Uterus (tissue), 4 donors: Measurements from ENCODE around the gene AK5. TPM values are rescaled to one million over a fixed set of nuclear protein-coding genes. Genes with fewer than 3 reads are reported as not detected.

Experiments used
- DNase-seq, 2 donors: peaks; one replicate each; pipeline ENCODE4 v3.0.0-alpha.2; 2019 to 2020
- H3K27ac ChIP-seq, 2 donors: fragments of 200-600 bp; sonication (generic); 1 replicate in 1 of 2; 2 replicates in 1 of 2; pipeline ENCODE4 v1.5.1; 2016 to 2018
- H3K27me3 ChIP-seq, 2 donors: fragments of 200-600 bp; sonication (generic); one replicate each; pipeline ENCODE4 v1.5.1; 2018 to 2019; ENCODE audit warnings: control low read depth in 1 of 2
- H3K36me3 ChIP-seq, 2 donors: fragments of 200-600 bp; sonication (generic); one replicate each; pipeline ENCODE4 v1.5.1; 2019; ENCODE audit warnings: control low read depth in 1 of 2
- H3K4me1 ChIP-seq, 2 donors: fragments of 200-600 bp; sonication (generic); one replicate each; pipeline ENCODE4 v1.5.1; 2018 to 2019; ENCODE audit warnings: control low read depth in 1 of 2
- H3K4me3 ChIP-seq, 2 donors: fragments of 200-600 bp; sonication (generic); 1 replicate in 1 of 2; 2 replicates in 1 of 2; pipeline ENCODE4 v1.5.1; 2018 to 2019; ENCODE audit warnings: mild to moderate bottlenecking in 1 of 2
- H3K9me3 ChIP-seq, 2 donors: fragments of 200-600 bp; sonication (generic); one replicate each; pipeline ENCODE4 v1.5.1; 2019; ENCODE audit warnings: control low read depth in 1 of 2
- CTCF ChIP-seq, 4 experiments: fragments of 200-600 bp in 2 of 4; fragments of 450-650 bp in 2 of 4; sonication (generic) in 2 of 4; IDR thresholded peaks; one replicate each; pipeline ENCODE4 v1.5.1; 2016 to 2019; ENCODE audit warnings: antibody characterized with exemption in 4 of 4, mild to moderate bottlenecking in 2 of 4, moderate library complexity in 1 of 4
- POLR2A ChIP-seq, 2 donors: fragments of 450-650 bp; IDR thresholded peaks; one replicate each; pipeline ENCODE4 v1.6.1; 2016; ENCODE audit warnings: antibody characterized with exemption in 2 of 2, mild to moderate bottlenecking in 1 of 2, moderate library complexity in 1 of 2
- intact Hi-C: fragments of 100-400 bp; cut with DNase I; formaldehyde crosslinking; loops from one replicate; pipeline ENCODE4 v1.15.1; 2023; ENCODE audit warnings: low total_unique reads
- total RNA-seq, 4 donors: library from RNA; depleted of rRNA in 3 of 4; stranded (reverse); fragments of >200 nt in 3 of 4; gene quantifications; one replicate each; pipeline versions ENCODE4 v1.1.0 to v1.2.4, GENCODE V29; 2014 to 2023
- donor health status: DM: yes; HTN: yes; CAD: no.

AK5 gene
- total RNA-seq, 4 donors from 2014 or later, result 0.88 to 4.6 TPM; not detected in 2

DNA sequence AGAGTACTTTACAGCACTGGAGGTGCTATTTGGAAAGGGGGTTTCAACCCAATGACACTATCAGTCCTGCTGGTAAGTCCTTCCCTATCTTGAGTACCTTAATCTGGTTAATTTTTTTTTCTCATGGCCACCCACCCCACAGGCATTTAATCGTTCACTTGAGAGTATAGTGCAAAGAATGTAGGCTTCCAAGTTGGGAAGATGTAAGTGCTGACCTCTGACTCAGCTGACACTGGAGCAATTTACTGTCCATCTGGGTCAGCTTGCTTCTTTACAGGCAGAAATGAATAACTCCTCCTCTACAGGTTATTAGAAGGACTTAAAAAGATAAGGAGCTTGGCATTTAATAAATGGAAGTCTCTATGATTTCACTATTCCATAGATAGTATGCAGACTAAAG is 89.6 kb downstream of the AK5 start:
- Histone ChIP-seq H3K36me3 (no peaks in the 10 kb centered on the region), H3K4me3 (no peak overlapping the region), H3K27ac (no peak overlapping the region), H3K27me3 (no peaks in the 10 kb centered on the region), H3K4me1 (no peaks in the 10 kb centered on the region), H3K9me3 (no peaks in the 10 kb centered on the region)
- DNase-seq, result no peak
- intact Hi-C loops, result no loop called here
- TF ChIP-seq POLR2A (IDR thresholded peaks at IDR 0.05) (no peak), CTCF (IDR thresholded peaks at IDR 0.05) (no peak)

- no peak overlapping the region for H3K27ac ChIP-seq
- no peaks in the 10 kb centered on the region for H3K36me3 ChIP-seq
- intact Hi-C loops, result no loop called here
- no peak for DNase-seq
- no peaks in the 10 kb centered on the region for H3K9me3 ChIP-seq
- H3K27me3 ChIP-seq, result no peaks in the 10 kb centered on the region
- TF ChIP-seq CTCF (IDR thresholded peaks at IDR 0.05) (no peak), POLR2A (IDR thresholded peaks at IDR 0.05) (no peak)
- H3K4me3 ChIP-seq, result no peak overlapping the region
- H3K4me1 ChIP-seq, result no peaks in the 10 kb centered on the region
Measured at GRCh38 chr1:77373702-77374101, 91.9 kb downstream of the AK5 start.

GRCh38 chr1:77375541-77375940 is 93.7 kb downstream of the AK5 start:
- TF ChIP-seq CTCF (IDR thresholded peaks at IDR 0.05) (no peak), POLR2A (IDR thresholded peaks at IDR 0.05) (no peak)
- DNase-seq, result no peak
- Histone ChIP-seq H3K4me1 (no peaks in the 10 kb centered on the region), H3K9me3 (no peaks in the 10 kb centered on the region), H3K36me3 (no peaks in the 10 kb centered on the region), H3K27ac (no peak overlapping the region), H3K4me3 (no peak overlapping the region), H3K27me3 (no peaks in the 10 kb centered on the region)
- intact Hi-C loops, result no loop called here

GRCh38 chr1:77375990-77376389 is 94.2 kb downstream of the AK5 start:
- intact Hi-C loops, result no loop called here
- no peaks in the 10 kb centered on the region for H3K36me3 ChIP-seq
- no peak overlapping the region for H3K27ac ChIP-seq
- no peak overlapping the region for H3K4me3 ChIP-seq
- no peaks in the 10 kb centered on the region for H3K27me3 ChIP-seq
- H3K9me3 ChIP-seq, result no peaks in the 10 kb centered on the region
- DNase-seq, result no peak
- no peak for TF ChIP-seq CTCF (IDR thresholded peaks at IDR 0.05)
- TF ChIP-seq POLR2A (IDR thresholded peaks at IDR 0.05), result no peak
- no peaks in the 10 kb centered on the region for H3K4me1 ChIP-seq

GRCh38 chr1:77378723-77379535 is 97.1 kb downstream of the AK5 start:
- H3K4me1 ChIP-seq, result no peaks in the 10 kb centered on the region
- intact Hi-C loops, result no loop called here
- no peaks in the 10 kb centered on the region for H3K9me3 ChIP-seq
- H3K27me3 ChIP-seq, result no peaks in the 10 kb centered on the region
- DNase-seq, result no peak
- no peak overlapping the region for H3K4me3 ChIP-seq
- TF ChIP-seq CTCF (IDR thresholded peaks at IDR 0.05), result no peak
- no peaks in the 10 kb centered on the region for H3K36me3 ChIP-seq
- no peak overlapping the region for H3K27ac ChIP-seq
